ENCODE results near the gene PRMT2. TPM values are rescaled to one million over a fixed set of nuclear protein-coding genes. Genes with fewer than 3 reads are reported as not detected.

Gene PRMT2
- 56.8 TPM for total RNA-seq
- long read RNA-seq, transcript PRMT2-203 (12 exons, 2,688 nt), result major isoform, 46 of 191 reads
- long read RNA-seq, transcript PRMT2-206 (11 exons, 2,131 nt), result minor isoform, 6 of 191 reads
- long read RNA-seq, partial matches to known transcripts, result 85 of 191 reads
- long read RNA-seq, other reads (novel, unspliced or antisense), result 51 of 191 reads

DNA sequence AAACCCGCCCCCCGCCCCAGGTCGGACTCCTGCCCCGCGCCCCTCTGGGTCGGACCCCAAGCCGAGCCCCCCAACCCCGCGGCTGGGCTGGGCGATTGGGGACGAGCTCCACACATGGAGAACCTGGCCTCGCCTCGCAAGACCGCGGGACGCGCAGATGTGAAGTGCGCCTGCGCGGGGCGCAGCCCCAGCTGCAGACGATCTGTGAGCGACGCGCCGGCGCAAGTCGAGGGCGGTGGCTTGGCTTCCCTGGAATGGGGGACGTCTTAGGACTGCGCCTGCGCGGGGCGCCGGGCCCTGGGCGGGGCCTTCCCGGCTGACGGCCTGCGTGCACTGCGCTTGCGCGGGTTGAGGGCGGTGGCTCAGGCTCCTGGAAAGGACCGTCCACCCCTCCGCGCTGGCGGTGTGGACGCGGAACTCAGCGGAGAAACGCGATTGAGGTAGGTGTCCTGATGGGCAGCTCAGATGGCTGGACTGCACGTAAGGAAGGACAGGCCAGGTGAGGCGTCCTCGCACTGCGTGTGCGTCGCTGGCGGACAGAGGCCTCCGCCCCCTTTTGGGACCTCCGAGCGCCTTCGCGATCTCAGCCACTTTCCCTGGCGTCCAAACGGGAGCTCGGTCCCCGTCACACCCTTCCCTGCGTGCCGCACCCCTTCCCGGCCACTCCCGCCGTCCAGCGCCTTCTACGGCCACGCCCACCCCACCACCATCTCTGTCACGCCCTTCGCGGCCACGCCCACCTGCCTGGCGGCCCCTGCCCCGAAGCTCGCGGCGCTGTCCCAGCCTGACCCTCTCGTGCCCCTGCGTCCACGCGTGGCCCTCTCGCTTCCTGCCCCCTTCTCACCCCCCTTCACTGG, at the start of gene PRMT2:
PRMT2 (plus strand) TSS at position 351 of the 857 bp plus-strand sequence. CDS start 1,278 bp downstream, outside the sequence.
- intact Hi-C loops (cut with micrococcal nuclease), result no loop called here

DNA sequence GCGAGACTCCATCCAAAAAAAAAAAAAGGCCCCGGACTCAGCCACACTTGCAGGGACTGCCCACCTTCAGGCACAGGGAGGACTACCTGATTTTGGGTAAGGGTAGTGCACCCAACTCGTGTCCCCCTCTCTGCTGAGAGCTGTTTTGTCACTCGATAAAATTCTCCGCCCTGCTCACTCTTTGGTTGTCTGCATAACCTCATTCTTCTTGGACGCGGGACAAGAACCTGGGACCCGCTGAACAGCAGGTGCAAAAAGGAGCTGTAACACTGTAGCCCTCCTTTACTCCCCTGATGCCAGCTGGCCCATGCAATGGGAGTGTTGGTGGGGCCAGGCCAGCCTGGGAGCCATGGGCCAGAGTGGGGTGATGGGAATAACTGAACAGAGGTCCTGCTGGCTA, 41.2 kb upstream of the PRMT2 start:
- no peak for ATAC-seq
- DNase-seq, result no peak
- intact Hi-C loops (cut with micrococcal nuclease), result no loop called here

More for the DNA sequence above, at the start of gene PRMT2:
- peak; percentile 96 for ATAC-seq
- DNase-seq, result peak; percentile 99

DNA sequence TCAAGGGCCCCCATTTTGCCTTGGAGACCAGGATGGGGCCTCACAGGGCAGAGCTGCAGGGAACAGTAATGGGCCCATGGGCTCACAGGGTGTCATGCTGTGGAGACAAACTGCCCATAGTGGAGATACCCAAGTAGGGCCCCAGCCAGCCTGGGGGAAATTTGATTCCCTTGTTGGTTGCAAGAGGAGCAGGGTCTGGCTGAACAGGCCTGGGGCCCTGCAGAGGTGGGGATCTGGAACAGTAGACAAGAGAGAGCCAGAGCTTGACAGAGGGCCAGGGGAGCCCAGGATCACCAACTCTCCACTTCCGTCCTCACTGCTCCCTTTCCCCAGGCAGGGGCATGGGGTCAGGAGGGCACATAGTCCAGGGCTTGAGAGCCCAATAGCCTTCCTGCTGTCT, 39.3 kb upstream of the PRMT2 start:
- intact Hi-C loops (cut with micrococcal nuclease), result no loop called here
- no peak for DNase-seq
- no peak for ATAC-seq

DNA sequence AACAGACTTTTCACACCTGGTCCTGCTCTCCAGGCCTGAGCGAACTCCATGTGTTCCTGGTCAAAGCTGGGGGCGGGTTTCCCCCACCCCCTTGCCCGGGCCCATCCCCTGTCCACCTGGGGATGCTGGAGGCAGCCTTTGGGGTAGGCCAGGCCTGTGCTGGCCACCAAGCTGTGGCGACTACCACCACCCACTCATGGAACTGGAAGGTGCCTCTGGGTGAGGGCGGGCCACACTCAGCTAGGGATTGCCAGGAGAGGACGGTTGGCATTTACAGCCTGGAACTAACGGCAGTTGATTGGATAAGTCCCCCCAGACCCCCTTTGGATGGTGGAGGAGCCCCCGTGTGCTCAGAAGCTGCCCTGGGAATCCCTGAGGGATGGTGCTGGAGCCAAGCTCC, 38.4 kb upstream of the PRMT2 start:
- DNase-seq, result no peak
- no peak for ATAC-seq
- intact Hi-C loops (cut with micrococcal nuclease), result no loop called here

DNA sequence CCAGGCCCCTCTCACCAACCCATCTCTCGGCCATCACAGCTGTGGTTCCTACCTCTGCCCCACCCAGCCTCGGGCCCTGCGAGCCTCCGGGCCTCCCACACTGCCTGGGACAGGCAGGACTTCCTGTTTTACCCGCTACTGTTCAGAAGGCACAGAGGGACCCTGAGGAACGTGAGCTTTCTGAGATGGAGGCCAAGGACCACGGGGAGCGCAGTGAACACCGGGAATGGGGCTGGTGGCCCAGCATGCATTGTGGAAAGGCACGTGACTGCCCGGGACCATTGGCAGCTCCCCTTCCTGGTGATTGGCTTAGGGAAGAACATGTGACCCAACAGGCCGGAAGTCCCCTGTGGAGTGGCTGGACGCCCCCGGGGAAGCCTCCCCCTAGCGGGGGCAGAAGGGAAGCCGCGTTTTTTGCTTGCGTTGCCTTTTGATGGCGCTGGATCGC, 37.6 kb upstream of the PRMT2 start:
- intact Hi-C loops (cut with micrococcal nuclease), result no loop called here
- ATAC-seq, result no peak
- no peak for DNase-seq

DNA sequence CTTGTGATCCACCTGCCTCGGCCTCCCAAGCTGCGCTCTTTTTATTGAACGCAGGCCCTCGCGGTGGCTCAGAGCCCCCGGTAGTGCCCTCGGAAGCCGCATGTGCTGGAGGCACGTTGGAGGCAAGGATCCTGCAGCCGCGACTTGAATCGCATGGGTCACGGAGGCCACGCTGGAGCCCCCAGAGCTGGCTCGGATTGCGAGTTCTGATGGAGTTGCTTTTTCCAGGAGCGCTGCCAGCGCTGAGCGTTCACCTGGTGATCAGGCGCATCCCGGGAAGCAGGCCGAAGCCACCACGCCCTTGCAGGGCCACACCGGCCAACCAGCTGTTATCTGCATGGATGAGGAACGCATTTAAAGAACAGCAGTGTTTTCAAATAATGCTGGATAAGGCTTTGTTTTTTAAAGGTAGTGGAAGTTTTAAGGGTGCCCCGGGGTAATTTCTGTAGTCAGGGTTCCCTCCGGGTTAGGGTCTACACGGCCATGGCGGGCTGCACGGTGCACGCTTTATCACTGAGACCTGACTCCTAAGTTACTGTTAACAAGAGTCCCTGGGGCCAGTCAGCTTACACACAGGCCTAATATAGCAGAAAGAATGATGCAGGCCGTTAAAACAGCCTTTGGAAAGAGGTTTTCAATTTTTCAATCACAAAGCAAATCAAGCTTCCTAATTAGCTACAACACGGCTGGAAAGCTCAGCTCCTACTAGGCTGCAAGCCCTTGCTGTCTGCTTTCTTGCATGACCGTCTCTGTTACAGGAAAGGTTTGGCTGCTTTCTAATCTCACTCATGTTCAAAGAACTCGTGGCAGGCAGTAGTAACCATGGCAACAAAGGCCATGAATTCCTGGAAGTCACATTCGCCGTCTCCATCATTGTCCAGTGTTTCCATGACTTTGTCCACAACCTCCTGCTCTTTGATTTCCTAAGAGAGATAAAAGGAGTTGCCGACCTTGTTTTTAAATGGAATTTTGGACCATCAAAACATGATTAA, 36.6 kb upstream of the PRMT2 start:
- intact Hi-C loops (cut with micrococcal nuclease), result no loop called here
- peak; percentile 60 for ATAC-seq
- DNase-seq, result no peak

DNA sequence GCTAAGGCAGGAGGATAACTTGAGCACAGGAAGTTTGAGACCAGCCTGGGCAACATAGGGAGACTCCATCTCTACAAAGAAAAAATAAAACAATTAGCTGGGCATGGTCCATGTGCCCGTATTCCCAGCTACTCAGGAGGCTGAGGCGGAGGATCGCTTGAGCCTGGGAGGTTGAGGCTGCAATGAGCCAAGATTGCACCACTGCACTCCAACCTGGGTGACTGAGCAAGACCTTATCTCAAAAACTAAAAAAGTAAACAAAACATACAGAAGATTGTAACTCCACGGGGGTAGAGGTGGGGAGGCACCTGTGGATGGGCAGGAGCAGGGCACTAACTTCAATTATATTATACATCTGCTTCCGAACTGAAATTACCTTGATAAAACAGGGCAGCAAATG, 35.2 kb upstream of the PRMT2 start:
- DNase-seq, result no peak
- intact Hi-C loops (cut with micrococcal nuclease), result no loop called here
- no peak for ATAC-seq

DNA sequence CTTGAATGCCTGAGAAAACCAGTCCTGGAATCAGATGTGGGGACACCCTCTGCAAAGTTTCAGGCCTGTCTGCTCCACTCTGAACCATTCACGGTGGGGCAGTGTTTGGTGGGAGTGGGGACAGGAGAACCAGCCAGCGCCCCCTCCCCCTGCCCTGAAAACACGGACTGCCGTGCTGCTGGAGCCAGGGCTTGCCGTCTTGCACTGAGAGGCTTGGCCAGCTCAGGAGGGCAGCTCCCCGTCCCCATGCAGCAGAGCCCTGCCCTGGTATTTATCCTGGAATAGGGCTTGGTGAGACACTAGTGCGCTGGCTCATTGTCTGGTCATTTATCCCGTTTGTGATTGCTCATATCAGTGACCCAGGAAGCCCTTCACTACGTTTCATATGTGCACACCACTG, 34.5 kb upstream of the PRMT2 start:
- DNase-seq, result no peak
- intact Hi-C loops (cut with micrococcal nuclease), result no loop called here
- no peak for ATAC-seq

DNA sequence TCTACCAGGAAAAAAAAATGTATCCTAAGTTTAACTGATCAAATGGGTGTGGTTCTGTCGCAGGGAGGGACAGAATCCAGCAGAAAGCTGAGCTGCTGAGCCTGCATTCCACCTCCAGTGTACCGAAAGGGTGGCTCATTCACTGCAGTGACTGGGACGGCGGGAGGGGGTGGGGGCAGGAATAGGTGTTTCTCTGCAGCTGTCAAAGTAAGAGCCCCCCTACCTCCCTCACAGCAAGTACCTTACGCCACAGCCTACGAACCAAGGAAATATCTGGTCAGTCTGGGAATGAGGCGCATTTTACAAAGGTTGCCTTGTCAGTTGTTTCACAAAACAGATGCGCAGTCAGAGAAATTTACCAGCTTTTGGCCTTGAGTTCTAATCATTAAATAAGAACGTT, 32.2 kb upstream of the PRMT2 start:
- DNase-seq, result no peak
- intact Hi-C loops (cut with micrococcal nuclease), result no loop called here
- ATAC-seq, result no peak

DNA sequence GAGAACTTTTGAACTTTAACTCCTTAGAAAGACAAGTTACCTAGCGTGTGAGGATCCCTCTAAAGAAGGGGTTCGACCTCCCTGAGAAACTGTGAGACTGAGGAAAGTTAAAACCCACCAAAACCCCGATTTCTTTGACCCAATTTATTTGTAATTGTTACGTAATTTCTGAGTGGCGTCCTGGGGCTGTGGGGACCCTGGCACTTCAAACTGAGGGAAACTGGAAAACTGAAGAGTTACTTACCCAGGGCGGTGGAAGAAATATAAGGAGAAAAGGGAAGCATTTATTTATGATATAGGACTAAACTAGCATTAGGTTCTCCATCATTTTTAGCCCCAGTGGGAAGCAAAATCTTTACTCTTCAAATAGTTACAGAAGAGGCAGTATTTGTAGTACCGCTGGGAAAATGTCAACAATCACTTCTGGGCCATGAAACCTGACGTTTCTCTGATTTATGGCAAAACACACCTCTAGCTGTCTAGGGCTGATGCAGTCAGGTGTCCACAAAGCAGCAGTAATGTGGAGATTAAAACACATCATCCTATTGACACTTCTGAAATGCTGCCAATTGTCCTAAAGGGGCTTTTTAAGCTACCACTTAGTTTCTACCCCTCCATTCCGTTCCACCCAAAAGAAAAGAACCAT, 31.0 kb upstream of the PRMT2 start:
- DNase-seq (no peak), ATAC-seq (no peak)
- intact Hi-C loops (cut with micrococcal nuclease), result no loop called here

DNA sequence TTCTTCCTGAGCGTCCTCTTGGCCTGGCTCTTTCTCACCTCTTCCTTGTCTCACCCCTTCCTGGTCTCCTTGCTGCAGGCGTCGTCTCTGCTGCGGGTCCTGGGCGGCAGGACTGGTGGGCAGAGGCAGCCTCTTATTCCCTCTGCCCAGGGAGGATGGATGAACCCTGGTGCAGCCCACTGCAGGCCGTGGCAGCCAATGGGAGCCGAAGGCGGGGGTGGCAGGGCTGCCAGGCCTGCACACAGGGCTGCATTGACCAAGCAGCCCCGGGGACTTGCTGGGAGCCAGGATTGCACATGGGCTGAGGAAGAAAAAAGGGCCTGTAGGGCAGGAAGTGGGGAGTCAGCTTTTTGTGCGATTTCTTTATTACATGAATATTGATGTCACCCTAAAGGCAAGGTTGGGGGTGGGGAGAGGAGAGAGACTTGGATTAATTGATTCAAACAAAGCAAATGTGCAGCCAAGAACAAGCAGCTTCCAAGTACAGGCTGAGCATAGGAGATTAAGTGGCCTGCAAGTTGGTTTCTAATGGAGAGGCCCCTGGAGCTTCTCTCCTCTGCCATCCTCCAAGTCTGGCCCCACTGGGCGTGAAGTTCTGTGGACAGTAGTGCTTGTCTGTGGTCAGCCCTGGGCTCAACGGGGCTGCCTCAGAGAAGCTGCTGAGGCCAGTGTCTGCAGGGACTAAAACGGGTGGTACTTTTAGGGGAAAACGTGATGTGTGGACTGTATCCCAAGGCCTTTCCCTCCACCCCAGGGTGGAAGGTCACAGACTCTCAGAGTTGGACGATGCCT, 30.3 kb upstream of the PRMT2 start, which contains the start of gene S100B:
S100B (minus strand) TSS at position 108 of the 792 bp plus-strand sequence. CDS start 2,667 bp downstream, outside the sequence.
- DNase-seq (peak; percentile 45), ATAC-seq (peak; percentile 66)
- intact Hi-C loops (cut with micrococcal nuclease), result no loop called here

DNA sequence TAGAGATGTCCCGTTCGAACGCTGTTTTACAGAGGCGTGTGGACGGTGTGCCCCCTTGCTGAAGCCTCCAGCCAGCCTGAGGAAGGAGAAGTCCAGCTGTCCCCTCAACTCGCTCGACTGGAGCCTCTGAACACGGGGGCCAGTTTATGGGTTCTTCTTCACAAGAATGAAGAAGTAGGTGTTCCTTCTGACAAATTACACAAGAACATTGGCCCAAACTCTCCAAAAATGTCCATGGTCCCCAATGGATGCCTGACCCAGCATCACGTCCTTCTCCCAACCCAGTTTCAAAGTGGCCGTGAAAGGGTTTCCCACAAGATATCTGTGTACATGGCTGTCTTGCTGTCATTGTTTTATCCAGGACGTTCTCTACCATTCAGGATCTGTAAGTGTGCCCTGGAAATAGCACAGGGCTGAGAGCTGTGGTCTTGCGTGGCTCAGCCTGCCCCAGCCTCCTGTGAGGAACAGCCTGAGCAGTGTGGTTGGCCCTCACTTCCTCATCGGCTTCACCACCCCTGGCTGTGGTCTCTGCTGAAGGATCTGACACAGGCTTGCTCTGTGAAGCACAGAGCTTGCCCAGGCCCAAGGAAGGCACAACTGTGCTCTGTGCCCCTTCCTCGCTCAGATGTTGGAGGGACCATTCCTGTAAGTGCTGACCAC, 29.6 kb upstream of the PRMT2 start:
- intact Hi-C loops (cut with micrococcal nuclease), result no loop called here
- ATAC-seq (peak; percentile 80), DNase-seq (peak; percentile 53)

DNA sequence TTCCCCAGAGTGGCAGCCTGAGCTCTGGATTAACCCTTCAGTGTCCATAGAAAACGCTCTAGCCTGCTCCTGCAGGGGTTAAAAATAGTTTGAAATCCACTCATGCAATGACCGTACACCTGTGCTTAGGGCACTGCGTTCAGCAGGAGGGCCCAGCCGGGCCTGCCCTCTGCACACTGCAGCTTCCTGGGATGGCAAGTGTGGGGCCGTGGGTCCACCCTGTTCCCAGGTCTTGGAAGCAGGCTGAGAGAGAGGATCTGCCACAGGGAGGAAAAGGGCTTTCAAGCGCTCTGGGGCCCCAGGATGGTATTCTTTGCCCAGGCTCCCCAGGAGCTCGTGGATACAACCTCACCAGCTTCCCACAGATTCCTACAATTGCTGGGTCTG, 29.1 kb upstream of the PRMT2 start:
- DNase-seq (no peak), ATAC-seq (peak; percentile 18)
- intact Hi-C loops (cut with micrococcal nuclease), result no loop called here

DNA sequence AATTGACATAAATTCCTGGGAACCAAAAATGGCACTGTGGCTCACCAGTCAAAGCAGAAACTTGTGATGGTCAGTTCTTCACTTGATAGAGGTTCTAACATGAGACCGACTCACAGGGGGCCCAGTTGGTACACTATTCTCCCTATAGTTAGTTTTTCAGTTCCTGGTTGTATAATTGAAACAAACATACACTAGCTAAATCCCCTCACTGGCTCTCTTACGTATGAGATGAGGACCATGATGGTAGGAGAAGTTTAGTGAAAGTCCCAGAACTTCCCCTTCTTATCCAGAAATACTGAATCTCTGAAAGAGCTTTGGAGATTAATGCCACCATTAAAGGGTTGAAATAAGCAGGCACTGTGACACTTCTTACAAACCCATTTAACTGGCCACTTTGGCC, 27.8 kb upstream of the PRMT2 start:
- DNase-seq (no peak), ATAC-seq (no peak)
- intact Hi-C loops (cut with micrococcal nuclease), result no loop called here

DNA sequence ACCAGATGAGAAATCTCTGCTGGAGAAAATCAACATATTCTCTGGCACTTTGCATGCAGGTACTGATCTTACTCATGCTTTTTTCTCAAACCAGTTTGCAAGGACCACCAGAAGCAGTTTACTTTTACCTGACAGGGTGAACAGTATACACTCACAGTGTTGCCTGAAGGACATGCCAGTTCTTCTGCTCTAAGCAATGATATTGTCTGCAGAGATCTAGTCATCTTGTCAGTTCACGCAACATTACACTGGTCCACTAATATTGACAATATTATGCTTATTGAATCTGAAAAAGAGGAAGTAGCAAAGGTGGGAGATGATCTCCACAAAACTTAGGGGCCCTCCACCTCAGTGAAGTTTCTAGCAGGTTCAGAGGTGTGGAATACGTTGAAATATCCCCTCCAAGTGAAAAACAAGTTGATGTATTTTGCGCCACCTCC, 26.8 kb upstream of the PRMT2 start:
- no peak for DNase-seq
- no peak for ATAC-seq
- intact Hi-C loops (cut with micrococcal nuclease), result no loop called here

DNA sequence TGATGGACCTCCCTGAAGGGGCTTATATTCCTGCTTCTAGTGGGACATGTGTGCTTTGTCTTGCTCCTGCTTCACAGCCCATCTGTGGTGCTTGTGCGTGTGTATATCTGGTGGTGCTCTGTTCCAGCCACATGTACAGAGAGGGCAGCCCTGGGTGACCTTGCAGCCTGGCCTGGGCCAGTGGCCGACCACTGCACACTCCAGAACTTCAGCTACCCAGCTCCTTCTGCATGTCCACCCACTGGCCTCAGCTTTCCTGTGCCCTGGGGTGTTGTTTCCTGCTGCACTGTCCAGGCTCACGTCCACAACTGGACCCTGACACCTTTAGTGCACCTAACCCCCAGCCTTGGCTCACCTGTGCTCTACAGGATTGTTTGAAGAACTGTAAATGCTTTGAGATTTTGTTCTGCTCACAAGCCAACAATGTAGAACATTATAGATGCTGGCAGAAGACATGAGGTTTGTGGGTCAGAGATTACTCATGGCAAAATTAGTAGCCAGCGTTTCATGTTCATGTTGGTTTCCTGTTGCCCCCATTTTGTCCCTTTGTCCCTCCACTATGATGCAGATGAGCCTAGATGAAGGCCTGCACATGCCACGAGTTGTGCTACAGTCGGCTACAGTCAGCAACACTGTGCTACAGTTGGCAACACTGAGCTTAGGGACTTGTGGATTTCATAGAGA, 25.3 kb upstream of the PRMT2 start:
- no peak for DNase-seq
- no peak for ATAC-seq
- intact Hi-C loops (cut with micrococcal nuclease), result no loop called here

DNA sequence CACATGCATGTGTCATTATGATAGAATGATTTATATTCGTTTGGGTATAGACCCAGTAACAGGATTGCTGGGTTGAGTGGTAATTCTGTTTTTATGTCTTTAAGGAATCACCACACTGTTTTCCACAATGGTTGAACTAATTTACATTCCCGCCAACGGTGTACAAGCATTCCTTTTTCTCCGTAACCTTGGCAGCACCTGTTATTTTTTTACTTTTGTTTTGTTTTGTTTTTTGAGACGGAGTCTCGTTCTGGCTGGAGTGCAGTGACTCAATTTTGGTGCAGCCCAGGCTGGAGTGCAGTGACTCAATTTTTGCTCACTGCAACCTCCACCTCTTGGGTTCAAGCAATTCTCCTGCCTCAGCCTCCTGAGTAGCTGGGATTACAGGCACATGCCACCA, 22.1 kb upstream of the PRMT2 start:
- ATAC-seq (no peak), DNase-seq (no peak)
- intact Hi-C loops (cut with micrococcal nuclease), result no loop called here
